Measurements from ENCODE around the gene COLEC11. TPM values are rescaled to one million over a fixed set of nuclear protein-coding genes. Genes with fewer than 3 reads are reported as not detected.

The COLEC11 gene
- total RNA-seq (1 to 10 TPM in 1 of 5 donors, under 1 TPM in 1, not detected in 3; 0.35 to 1.8 TPM), total RNA-seq (0 to 1.1 (median 0.13) reads per million in 29 experiments)
- total RNA-seq (2013): not detected

DNA sequence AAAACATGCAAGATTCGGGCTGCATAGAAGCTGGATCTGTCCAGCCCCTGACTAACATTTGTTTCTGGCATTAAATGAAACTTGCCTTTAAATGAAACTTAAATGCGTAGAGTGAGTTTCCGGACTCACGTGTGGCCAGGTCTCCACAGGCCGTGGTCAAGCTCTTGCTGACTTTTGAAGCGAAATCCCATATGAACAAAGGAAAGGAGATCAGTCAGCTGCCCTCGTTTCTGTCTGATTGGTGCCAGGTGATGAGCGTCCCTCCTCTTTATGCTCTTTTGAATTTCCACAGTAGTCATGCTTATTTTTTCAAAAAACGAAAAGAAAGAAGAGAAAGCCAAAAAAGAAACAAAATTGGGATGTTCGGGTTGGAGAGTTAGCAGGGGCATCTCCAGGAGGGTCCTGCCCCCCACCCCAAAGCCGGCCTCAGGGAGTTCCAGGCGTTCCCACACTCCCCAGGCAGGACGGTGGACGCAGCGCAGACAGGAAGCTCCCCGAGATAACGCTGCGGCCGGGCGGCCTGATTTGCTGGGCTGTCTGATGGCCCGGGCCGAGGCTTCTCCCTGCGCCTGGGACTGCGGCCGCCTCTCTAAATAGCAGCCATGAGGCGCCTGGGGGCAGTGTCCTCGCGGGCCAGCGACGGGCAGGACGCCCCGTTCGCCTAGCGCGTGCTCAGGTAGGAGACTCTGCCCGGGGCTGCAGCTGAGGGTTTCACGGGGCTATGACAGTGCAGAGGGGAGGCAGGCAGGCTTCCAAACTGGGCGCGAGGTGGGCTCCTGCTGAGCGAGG lies at the start of gene COLEC11:
Gene COLEC11 (plus strand): TSS at position 620 of the 789 bp plus-strand sequence. CDS start 9,229 bp downstream, outside the sequence.
- H3K4me1 ChIP-seq (ENCODE audit: control insufficient read depth in 1 of 2, extremely low read depth in 1 of 2, insufficient read depth in 2 of 2, low read length in 2 of 2): no peaks in the 10 kb centered on the region
- ChIA-PET CTCF (no interaction called here), POLR2A (no interaction called here)
- H3K27me3 ChIP-seq (replicated peaks in 1 of 2; ENCODE audit: control insufficient read depth in 2 of 2, extremely low read depth in 1 of 2, insufficient read depth in 2 of 2, low read length in 1 of 2): peaks cover 2 to 3% of the 10 kb centered on the region in 2 experiments
- Mint-ChIP-seq H3K27ac (no peak within 1 kb of the TSS), H3K9me3 (no peaks in the 10 kb centered on the region), H3K36me3 (peaks cover 17% of the 10 kb centered on the region), H3K4me3 (no peak within 1 kb of the TSS), H3K27me3 (peaks cover 0 to 8% of the 10 kb centered on the region in 2 donors), H3K4me1 (peaks cover 0 to 13% (median 5%) of the 10 kb centered on the region in 3 donors)
- H3K27ac ChIP-seq (ENCODE audit: low read length): no peak within 1 kb of the TSS
- 56% methylated on average over 33 of the region's 40 CpGs for WGBS (ENCODE audit: insufficient coverage)
- H3K4me3 ChIP-seq (ENCODE audit: control insufficient read depth in 1 of 2, extremely low read depth in 1 of 2, low read length in 1 of 2): no peak within 1 kb of the TSS
- ATAC-seq (replicated peaks in 1 of 4) (no peak), DNase-seq (no peak)
- no peaks in the 10 kb centered on the region for H3K9me3 ChIP-seq
- no peaks in the 10 kb centered on the region for H3K36me3 ChIP-seq (ENCODE audit: control insufficient read depth in 2 of 2, extremely low read depth in 1 of 2, insufficient read depth in 1 of 2, low read length in 1 of 2)

DNA sequence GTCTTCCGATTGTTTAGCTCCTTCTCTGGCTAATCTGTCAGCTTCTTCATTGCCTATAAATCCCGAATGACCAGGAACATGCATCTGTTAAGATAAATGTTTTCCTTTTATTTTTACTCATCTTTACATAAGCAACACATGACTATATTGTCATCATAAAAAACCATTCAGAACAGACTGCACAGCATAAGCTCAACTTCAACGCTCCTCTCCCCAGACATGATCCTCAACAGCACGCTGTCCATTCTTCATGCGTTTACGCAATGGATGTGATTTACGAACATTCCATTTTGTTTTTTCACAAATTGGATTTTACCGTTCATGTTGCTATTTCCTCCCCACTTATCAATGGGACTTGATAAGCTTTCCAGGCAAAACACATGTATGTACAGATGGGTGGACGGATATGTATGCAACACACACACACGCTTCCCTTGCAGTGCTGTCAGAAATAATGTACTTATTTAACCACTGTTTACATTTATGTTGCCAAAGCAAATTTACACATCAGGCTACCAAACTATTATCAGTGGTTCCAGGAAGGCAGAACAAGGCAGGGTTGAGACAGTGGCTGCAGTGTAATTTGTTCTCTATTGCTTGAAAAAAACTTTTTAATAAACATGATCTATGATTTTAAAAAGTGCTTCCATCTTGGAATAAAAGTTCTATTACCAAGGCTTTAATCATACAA lies 49.0 kb upstream of the COLEC11 start:
- POLR2A ChIA-PET: interaction anchor here in 1 of 2 donors (1.4 kb wide), 1 partner anchor 11 kb away, joined by 3 read pairs; no protein-coding TSS in a partner anchor
- Histone ChIP-seq H3K27me3 (replicated peaks in 1 of 2; ENCODE audit: control insufficient read depth in 2 of 2, extremely low read depth in 1 of 2, insufficient read depth in 2 of 2, low read length in 1 of 2) (no peaks in the 10 kb centered on the region), H3K4me1 (ENCODE audit: control insufficient read depth in 1 of 2, extremely low read depth in 1 of 2, insufficient read depth in 2 of 2, low read length in 2 of 2) (no peaks in the 10 kb centered on the region), H3K36me3 (ENCODE audit: control insufficient read depth in 2 of 2, extremely low read depth in 1 of 2, insufficient read depth in 1 of 2, low read length in 1 of 2) (peaks cover 14 to 94% of the 10 kb centered on the region in 2 donors), H3K4me3 (ENCODE audit: control insufficient read depth in 1 of 2, extremely low read depth in 1 of 2, low read length in 1 of 2) (no peak overlapping the region), H3K27ac (ENCODE audit: low read length) (no peak overlapping the region), H3K9me3 (no peaks in the 10 kb centered on the region)
- WGBS (ENCODE audit: insufficient coverage): 97% methylated on average over 5 of the region's 10 CpGs
- DNase-seq: no peak
- peaks cover 60% of the 10 kb centered on the region for H3K36me3 Mint-ChIP-seq
- no peak for ATAC-seq (replicated peaks in 1 of 4)
- no peaks in the 10 kb centered on the region for H3K27me3 Mint-ChIP-seq
- no peaks in the 10 kb centered on the region for H3K9me3 Mint-ChIP-seq
- no peak overlapping the region for H3K4me3 Mint-ChIP-seq
- CTCF ChIA-PET: no interaction called here
- no peak overlapping the region for H3K27ac Mint-ChIP-seq
- peaks cover 0 to 6% (median 0%) of the 10 kb centered on the region in 3 donors for H3K4me1 Mint-ChIP-seq

DNA sequence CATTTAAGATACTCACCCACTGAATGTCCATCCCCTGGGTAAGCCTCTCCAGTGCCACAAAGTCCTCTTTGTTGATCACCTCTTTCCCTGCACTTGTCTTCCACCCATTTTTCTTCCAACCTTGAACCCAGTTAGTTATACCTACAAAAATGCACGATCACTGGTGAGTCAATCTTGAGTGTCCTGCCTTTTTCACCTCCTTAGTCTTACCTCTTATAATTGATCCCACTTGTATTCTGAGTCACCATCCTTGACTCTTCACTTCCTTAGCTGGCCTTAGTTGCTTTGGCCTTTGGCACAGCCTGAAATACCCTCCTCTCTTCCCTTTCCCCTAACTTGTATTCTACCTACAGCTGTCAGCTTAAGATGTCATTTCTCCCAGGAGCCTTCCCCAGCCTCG lies 47.0 kb upstream of the COLEC11 start:
- ChIA-PET CTCF (no interaction called here), POLR2A (interaction anchor here in 1 of 2 donors (0.7 kb wide), 1 partner anchor 19 kb away, joined by 3 read pairs; no protein-coding TSS in a partner anchor)
- Mint-ChIP-seq H3K4me1 (peaks cover 0 to 6% (median 1%) of the 10 kb centered on the region in 3 donors), H3K27ac (no peak overlapping the region), H3K9me3 (no peaks in the 10 kb centered on the region), H3K27me3 (no peaks in the 10 kb centered on the region), H3K36me3 (peaks cover 59% of the 10 kb centered on the region), H3K4me3 (no peak overlapping the region)
- 96% methylated on average over 2 of the region's 2 CpGs for WGBS (ENCODE audit: insufficient coverage)
- H3K27me3 ChIP-seq (replicated peaks in 1 of 2; ENCODE audit: control insufficient read depth in 2 of 2, extremely low read depth in 1 of 2, insufficient read depth in 2 of 2, low read length in 1 of 2): no peaks in the 10 kb centered on the region
- H3K9me3 ChIP-seq: no peaks in the 10 kb centered on the region
- no peak overlapping the region for H3K4me3 ChIP-seq (ENCODE audit: control insufficient read depth in 1 of 2, extremely low read depth in 1 of 2, low read length in 1 of 2)
- H3K36me3 ChIP-seq (ENCODE audit: control insufficient read depth in 2 of 2, extremely low read depth in 1 of 2, insufficient read depth in 1 of 2, low read length in 1 of 2): peaks cover 14 to 94% of the 10 kb centered on the region in 2 donors
- H3K4me1 ChIP-seq (ENCODE audit: control insufficient read depth in 1 of 2, extremely low read depth in 1 of 2, insufficient read depth in 2 of 2, low read length in 2 of 2): no peaks in the 10 kb centered on the region
- DNase-seq: no peak
- ATAC-seq (replicated peaks in 1 of 4): no peak
- H3K27ac ChIP-seq (ENCODE audit: low read length): no peak overlapping the region

DNA sequence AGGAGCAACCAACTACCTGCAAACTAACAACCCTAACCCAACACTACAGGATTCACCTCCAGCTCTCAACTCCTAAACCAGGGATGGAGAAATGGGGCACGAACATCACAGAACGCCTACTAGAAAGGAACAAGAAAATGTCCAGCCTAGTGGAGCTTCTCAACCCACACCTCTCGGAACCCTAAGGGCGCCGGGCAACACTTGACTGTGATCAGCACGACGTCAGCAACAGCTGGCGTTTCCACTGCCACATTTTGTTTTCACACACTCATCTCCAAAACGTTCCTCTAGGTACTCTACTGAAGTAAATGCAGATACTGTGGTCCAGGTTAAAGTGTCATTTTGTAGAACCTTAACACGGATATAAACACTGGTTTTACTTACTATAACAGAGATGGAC lies 41.0 kb upstream of the COLEC11 start:
- no peak overlapping the region for H3K4me3 Mint-ChIP-seq
- Histone ChIP-seq H3K27ac (ENCODE audit: low read length) (no peak overlapping the region), H3K9me3 (no peaks in the 10 kb centered on the region), H3K36me3 (ENCODE audit: control insufficient read depth in 2 of 2, extremely low read depth in 1 of 2, insufficient read depth in 1 of 2, low read length in 1 of 2) (peaks cover 8 to 62% of the 10 kb centered on the region in 2 donors), H3K4me1 (ENCODE audit: control insufficient read depth in 1 of 2, extremely low read depth in 1 of 2, insufficient read depth in 2 of 2, low read length in 2 of 2) (peaks cover 12 to 13% of the 10 kb centered on the region in 2 experiments), H3K4me3 (ENCODE audit: control insufficient read depth in 1 of 2, extremely low read depth in 1 of 2, low read length in 1 of 2) (no peak overlapping the region), H3K27me3 (replicated peaks in 1 of 2; ENCODE audit: control insufficient read depth in 2 of 2, extremely low read depth in 1 of 2, insufficient read depth in 2 of 2, low read length in 1 of 2) (no peaks in the 10 kb centered on the region)
- WGBS (ENCODE audit: insufficient coverage): 100% methylated on average over 2 of the region's 10 CpGs
- H3K4me1 Mint-ChIP-seq: peaks cover 16 to 30% (median 27%) of the 10 kb centered on the region in 3 donors
- CTCF ChIA-PET: no interaction called here
- DNase-seq: no peak
- peaks cover 51% of the 10 kb centered on the region for H3K36me3 Mint-ChIP-seq
- POLR2A ChIA-PET: interaction anchor here in 1 of 2 donors (0.9 kb wide), 1 partner anchor 35 kb away, joined by 5 read pairs; no protein-coding TSS in a partner anchor
- no peak overlapping the region for H3K27ac Mint-ChIP-seq
- ATAC-seq (replicated peaks in 1 of 4): no peak
- no peaks in the 10 kb centered on the region for H3K9me3 Mint-ChIP-seq
- H3K27me3 Mint-ChIP-seq: no peaks in the 10 kb centered on the region

DNA sequence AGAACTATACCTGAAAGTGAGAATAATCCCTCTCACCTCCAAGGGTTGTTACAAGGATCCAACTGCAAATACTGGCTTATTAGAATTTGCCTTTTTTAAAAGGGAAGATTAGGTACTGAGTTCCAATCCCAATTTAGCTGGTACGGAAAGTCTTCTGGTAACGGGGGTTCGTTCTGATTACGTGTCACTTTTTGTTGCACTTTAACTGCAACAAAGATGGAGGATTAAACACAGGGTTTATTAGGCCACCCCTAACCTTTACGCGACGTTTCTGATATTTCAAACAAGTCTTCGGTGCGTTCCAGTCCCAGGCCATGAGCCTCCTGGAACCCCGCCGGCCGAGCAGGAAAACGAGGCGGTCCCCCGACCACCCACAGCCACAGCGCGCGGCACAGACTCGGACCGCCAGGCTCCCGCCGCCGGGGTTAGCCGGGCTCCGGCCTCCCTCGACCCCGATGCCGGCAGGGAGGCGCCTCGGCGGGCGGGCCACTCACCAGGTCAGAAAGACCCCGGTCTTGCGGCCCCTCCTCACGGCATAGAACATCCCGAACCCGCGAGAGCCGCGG lies 37.2 kb upstream of the COLEC11 start:
- ChIA-PET POLR2A (interaction anchor here in 1 of 2 donors (1.0 to 1.3 kb wide), 3 partner anchors 19 to 179 kb away, joined by 3 to 7 read pairs (median 4); no protein-coding TSS in a partner anchor), CTCF (interaction anchor here in 1 of 2 donors (1.2 to 1.3 kb wide), 3 partner anchors 17 to 38 kb away, joined by 3 to 10 read pairs (median 4); partner anchors contain the start of genes ADI1 and RPS7)
- H3K27me3 Mint-ChIP-seq: no peaks in the 10 kb centered on the region
- no peaks in the 10 kb centered on the region for H3K27me3 ChIP-seq (replicated peaks in 1 of 2; ENCODE audit: control insufficient read depth in 2 of 2, extremely low read depth in 1 of 2, insufficient read depth in 2 of 2, low read length in 1 of 2)
- peak in 3 of 4 experiments; percentile 22 for ATAC-seq (replicated peaks in 1 of 4)
- H3K36me3 ChIP-seq (ENCODE audit: control insufficient read depth in 2 of 2, extremely low read depth in 1 of 2, insufficient read depth in 1 of 2, low read length in 1 of 2): peaks cover 4 to 35% of the 10 kb centered on the region in 2 donors
- H3K4me3 ChIP-seq (ENCODE audit: control insufficient read depth in 1 of 2, extremely low read depth in 1 of 2, low read length in 1 of 2): peak overlapping the region; percentile 76 to 98
- no peaks in the 10 kb centered on the region for H3K9me3 Mint-ChIP-seq
- peak in 4 of 35 experiments; percentile 4 to 26 (median 9) for DNase-seq
- H3K4me3 Mint-ChIP-seq: peak overlapping the region; percentile 84 to 90 (median 87)
- peak overlapping the region; percentile 83 to 92 for H3K27ac Mint-ChIP-seq
- H3K27ac ChIP-seq (ENCODE audit: low read length): peak overlapping the region; percentile 92
- H3K4me1 ChIP-seq (ENCODE audit: control insufficient read depth in 1 of 2, extremely low read depth in 1 of 2, insufficient read depth in 2 of 2, low read length in 2 of 2): peaks cover 14 to 15% of the 10 kb centered on the region in 2 experiments
- peaks cover 19 to 38% (median 33%) of the 10 kb centered on the region in 3 donors for H3K4me1 Mint-ChIP-seq
- 0% methylated on average over 37 of the region's 40 CpGs for WGBS (ENCODE audit: insufficient coverage)
- no peaks in the 10 kb centered on the region for H3K9me3 ChIP-seq
- peaks cover 30% of the 10 kb centered on the region for H3K36me3 Mint-ChIP-seq

Measured in T-cell (primary cell).